GM19395 (cell line): ENCODE measurements around the gene CDH9.
"Not testable (repeated sequence)": the region's sequence is repeated elsewhere in the genome, so short reads cannot be mapped to it uniquely, and the experiment has no call there.

ENCODE experiments used
- ATAC-seq: cut with Tn5 transposase; IDR thresholded peaks from one replicate; pipeline ENCODE4 v1.9.1; 2021; ENCODE audit warnings: mild to moderate bottlenecking, moderate library complexity; ENCODE audit not compliant: unreplicated experiment

CDH9 gene

DNA sequence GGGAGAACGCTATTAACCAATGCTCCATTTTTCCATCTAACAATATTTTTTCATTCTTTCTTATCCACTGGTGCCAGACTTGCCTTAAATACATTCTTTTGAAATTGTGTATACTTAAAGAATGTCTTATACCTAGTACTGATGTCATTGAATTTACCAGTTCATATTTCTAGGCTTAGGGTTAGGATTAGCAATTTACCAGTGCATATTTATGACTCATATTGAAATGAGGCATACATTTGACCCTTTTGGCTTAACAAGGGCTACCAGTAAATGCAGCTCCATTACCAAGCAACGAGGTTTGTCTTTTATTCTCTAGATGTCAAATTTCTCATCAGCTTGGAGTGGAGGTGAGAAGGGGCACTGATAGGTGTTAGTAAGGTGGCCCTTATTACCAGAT lies 89.5 kb downstream of the CDH9 start:
- ATAC-seq = no peak

DNA sequence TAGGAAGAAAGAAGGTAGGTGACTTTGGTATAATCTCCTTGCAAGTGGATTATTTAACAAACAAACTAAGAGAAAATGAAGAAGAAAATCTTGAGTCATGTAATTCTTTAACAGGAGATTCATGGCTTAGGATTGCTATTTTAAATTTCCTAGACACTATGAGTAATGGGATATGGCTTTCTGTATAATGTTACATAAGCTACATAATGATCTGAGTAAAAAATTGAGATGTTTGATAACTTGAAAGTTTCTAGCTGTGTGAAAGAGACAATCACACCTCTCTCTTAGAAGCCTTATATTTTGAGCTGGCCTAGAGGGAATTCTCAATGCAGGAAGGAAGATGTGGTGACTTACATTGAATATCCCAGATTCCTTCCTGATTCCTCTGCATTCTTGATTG lies 92.5 kb downstream of the CDH9 start:
- ATAC-seq = no peak

DNA sequence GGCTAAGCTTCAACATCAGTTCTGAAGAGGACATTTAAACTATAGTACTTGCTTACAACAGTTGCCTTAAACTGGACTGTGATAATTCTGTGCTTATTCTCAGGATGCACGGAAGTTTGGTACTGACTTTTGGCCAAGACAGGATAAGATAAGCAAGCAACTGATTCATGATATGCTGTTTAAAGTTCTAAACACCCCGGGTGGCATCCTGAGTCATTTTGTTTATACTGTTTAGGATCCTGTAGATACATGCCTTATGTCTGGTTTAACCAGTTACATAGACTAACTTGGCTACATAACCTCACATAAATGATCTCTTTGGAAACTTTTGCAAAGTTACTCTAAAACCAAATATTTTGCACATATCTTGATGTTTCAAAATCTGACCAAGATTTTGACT lies 95.9 kb downstream of the CDH9 start:
- no peak for ATAC-seq

DNA sequence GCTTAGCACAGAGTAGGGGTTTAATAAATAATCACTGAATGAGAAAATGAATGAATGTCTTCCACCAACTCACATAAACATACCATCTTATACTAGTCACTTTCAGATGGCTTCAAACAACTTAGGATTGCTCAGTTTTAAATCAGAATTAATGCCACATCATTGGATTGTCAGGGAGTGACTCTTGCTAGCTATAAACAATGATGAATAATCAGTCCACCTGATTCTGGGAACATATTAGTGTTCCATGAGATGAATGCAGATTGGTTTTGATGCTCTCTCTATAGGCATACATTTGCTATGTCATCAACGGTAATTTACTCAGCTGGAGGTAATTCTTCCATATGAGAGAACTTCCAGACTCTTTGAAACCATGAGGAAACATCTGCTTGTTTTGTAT lies 97.4 kb downstream of the CDH9 start:
- ATAC-seq = no peak

DNA sequence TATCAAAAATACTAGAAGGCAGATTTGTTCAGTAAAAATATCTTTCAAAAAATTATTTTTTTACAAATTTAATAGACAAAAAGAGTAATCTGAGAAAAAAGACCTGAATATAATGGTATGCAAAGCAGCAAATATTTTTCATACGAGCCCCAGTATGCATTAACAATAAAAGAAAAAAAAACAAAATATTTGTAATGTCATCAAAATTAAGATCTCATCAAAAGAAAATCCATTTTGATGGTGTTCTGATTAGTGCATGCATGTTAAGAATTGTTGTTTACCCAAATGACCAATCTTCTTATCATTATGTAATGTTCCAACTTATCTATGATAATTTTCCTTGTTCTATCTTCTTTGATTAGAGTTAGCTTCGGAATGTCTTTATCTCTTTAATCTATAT lies 106.1 kb downstream of the CDH9 start:
- no peak for ATAC-seq

DNA sequence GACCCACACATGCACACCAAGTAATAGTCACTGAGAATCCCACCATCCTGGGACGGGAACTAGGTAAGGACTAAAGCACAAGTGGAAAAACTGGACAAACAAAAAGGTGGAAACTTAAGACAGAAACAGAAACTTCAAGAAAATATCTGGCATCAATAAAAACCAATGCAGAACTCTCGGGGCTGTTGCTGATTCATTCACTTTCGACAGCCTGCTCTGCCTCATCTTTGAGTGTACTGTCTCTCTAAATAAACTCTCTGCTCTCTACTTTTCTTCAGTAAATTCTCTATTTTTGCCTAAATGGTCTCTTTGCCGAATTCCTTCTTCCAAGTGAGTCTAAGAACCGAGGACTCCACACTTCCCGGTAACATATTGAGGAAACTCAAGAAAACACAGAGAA lies 116.9 kb downstream of the CDH9 start:
- ATAC-seq = no peak

DNA sequence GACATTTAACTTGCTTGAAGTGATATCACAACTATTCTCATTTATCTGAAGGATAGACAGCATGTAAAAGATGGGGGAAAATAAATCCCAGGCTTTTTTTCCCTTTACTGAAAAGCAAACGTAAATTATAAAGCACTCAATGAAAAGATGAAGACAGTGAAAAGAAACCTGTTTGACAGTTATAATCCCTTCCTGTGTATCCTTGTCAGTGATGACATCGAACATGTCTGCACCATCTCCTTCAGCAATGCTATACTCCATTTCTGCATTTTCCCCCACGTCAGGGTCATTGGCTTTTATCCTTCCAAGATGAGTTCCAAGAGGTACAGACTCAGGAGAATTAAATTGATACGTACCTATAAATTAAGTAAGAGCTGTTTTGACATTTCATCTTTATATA lies 134.9 kb downstream of the CDH9 start:
- ATAC-seq = no peak

DNA sequence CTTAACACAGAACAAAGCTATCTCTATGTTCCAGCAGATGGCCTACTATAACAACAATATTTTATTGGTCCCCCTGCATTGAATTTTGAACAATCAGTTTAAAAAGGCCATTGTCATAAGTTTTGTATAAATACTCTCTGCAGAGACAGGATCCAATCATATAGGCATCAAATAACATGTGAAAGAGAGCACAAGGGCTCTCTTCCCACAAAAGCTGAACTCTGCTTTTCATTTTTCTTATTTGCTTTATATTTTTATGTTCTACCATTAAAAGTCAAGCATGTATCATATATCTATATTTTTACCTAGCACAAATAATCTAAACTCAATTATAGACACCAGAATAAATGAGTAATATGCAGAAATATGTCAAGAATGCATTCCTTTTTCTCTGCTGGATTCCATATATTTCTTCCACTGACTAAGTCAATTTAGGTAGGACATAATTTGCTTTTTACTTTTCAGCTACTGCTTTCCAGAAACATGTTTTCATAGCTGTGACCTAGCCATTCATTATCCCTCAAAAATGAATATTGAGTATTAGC lies 143.6 kb downstream of the CDH9 start:
- ATAC-seq = no peak

DNA sequence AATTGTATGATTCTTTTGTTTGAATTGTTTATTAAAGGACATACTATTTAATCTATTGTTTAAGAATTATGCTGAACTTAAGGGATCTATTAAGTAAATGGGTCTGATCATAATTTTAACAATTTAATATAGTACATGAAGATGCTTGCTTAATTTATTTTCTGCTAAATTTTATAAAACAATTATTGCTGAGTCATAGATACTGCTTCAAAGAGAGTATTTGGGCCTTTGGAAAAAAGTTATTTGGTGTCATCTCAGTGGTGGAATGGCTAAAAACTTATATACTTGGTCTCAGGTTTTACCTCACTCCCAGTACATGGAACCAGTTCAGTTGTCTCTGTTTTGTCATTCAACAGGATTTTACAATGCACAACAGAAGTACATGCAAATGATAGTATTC lies 145.3 kb downstream of the CDH9 start:
- ATAC-seq = no peak

DNA sequence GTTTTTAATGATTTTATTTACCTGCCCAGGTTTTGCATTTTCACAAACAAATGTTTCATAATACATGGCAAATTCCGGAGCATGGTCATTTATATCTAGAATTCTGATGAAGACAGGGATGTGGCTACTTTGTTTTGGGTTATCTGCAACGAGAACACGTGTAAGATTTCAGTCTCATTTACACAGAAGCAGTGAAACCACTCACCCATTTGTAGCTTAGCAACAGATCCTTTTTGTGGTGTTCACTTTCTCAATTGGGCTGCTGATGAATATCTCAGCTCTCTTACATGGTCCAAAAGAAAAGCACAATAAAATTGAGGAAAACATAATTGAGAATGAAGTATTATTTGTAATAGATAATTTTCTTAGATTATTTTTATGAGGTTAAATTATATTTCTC lies 148.6 kb downstream of the CDH9 start:
- ATAC-seq = no peak

DNA sequence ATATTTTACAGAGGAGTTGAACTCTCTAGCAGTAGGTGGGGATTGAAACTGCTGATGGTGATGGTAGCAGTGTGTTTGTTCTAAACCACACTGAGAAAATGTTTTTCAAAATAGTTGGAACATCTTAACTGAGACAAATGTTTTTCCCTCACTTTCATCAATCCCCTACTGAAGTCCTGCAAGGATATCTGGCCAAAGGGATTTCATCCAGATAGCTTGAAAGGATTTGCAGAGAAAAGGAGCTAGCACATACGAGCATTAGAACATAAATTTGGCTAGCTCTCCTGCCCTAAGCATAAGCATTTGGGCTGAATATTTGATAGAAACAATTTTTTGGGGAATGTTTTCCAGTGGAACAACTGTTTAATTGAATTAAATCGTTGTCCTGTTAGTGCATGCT lies 153.9 kb downstream of the CDH9 start:
- no peak for ATAC-seq

DNA sequence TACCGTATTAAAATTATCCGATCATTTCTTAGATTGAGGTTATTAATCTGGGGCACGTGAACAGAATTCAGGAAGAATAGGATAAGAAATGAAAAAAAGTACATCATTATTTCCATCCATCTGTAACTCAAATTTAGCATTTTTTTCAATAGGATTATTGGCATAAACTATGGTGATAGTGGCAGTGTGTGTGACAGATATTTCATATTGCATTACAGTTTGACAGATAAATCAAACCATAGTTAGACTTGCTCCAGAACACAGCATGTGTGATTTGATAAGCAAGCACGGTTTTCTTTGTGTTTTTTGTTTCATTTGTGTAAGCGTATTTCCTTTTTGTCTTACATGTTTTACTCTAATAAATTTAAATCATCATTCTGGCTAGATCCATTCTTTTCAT lies 155.0 kb downstream of the CDH9 start:
- no peak for ATAC-seq

DNA sequence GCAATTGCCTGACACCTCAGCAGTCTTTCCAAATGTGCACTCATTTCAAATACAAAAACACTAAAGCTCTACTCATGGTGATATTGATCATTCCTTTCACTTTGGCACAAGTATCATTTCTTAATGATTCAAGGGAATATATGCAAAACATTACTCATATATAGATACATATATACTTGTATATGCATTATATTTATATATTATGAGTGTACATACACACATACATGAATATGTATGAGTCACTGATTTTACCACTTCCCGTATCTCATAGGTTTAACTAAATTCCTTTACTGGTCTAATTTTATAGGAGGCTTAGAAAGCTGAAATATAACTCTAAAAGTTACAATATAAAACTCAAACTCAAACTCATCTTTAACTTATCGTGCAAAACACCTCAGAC lies 156.5 kb downstream of the CDH9 start:
- no peak for ATAC-seq

DNA sequence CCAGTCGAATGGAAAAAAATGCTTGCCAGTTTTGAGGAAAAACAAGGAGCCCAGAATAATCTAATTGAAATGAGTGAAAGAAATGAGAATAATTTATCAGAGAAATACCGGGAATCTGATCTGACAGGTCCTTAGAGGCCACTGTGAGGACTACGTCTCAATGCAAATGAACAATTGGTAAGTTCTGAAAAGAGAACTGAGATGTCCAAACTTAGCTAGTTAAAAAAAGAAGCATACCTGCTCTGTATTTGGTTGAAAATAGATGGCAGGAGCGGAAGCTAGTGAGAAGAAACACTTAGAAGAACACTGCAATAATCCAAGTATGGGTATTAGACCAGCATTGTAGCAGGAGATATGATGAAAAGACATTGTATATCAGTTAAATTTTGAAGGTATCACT lies 161.2 kb downstream of the CDH9 start:
- no peak for ATAC-seq

DNA sequence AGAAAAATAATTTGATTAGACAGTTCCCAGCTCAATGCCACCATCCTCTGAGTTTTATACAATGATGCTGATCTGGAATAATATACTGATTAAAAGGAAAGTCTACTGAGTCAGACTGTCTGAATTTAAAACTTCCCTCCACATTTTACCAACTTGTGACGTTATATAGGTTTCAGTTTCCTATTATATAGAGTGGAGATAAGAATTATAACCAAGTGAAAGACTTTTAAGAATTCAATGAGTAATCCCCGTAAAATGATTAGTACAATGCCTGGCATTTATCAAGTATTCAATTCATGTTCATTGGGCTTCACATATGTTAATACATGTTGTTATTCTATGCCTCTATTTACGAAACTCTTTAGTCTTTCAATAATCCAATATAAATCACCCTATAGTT lies 166.0 kb downstream of the CDH9 start:
- ATAC-seq = no peak

DNA sequence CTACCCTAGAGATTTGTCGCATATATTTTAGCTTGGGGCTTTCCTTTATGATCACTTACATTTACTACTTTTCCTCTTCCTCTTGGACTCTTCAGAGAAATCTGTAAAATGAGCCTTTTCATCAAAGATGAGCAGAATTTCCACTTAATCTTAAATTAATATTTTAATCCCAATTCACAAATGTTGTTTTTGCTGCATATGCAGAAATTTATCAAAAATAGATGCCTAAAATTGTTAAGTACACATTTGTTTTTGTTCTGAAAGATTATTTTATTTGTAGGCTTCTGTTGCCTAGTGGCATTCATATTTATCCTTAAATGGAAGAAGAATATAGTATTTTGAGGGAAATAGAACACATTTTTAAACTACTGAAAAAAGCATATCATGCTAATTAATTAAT lies 168.6 kb downstream of the CDH9 start:
- no peak for ATAC-seq

DNA sequence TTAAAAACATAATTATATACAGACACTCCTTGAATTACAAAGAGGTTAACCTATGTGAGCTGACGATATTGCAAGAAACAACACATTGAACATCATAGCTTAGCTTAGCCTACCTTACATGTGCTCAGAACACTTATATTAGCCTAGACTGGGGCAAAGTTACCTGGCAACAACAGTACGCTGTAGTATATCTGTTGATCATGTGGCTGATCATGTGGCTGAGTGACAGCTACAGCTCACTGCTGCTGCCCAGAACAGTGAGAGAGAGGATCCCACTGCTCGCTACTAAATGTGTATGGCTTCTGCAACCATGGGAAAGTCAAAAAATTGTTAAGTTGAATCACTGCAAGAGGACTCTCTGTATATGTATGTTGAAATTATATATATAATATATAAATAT lies 169.9 kb downstream of the CDH9 start:
- no peak for ATAC-seq

DNA sequence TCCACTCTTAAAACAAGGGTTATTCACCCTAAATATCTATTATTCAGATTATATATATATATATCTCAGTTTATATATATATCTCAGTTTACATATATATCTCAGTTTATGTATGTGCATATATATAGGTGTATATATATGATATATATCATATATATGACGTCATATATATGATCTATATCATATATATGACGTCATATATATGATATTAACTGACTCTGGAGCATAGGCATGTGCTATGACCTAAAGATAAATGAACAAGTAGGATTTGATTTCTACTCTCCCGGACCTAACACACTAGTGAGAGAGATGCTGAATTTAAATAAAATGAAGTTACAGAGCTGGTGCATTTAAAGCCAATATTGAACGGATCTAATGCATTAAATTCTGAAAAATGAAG lies 174.3 kb downstream of the CDH9 start:
- ATAC-seq = no peak

DNA sequence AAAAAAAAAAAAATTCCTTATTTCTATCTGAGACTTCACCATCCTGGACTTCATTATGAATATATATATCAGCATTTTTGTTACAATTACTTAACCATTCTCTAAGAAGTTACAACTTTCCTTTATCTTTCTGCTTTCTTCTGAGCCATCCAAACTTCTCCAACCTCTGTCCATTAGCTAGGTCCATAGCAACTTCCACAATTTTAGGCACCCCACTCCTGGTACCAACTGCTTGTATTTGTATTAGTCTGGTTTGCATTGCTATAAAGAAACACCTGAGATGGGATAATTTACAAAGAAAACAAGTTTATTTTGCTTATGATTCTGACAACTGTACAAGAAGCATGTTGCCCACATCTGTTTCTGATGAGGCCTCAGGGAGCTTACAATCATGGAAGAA lies 182.1 kb downstream of the CDH9 start:
- ATAC-seq = no peak

DNA sequence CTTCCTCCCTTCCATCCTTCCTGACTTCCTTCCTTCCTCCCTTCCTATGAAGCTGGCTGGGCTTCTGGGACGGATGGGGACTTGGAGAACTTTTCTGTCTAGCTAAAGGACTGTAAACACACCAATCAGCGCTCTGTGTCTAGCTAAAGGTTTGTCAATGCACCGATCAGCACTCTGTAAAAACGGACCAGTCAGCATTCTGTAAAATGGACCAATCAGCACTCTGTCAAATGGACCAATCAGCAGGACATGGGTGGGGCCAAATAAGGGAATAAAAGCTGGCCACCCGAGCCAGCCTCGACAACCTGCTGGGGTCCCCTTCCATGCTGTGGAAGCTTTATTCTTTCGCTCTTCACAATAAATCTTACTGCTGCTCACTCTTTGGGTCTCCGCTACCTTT lies 185.9 kb downstream of the CDH9 start:
- ATAC-seq = not testable (repeated sequence)

DNA sequence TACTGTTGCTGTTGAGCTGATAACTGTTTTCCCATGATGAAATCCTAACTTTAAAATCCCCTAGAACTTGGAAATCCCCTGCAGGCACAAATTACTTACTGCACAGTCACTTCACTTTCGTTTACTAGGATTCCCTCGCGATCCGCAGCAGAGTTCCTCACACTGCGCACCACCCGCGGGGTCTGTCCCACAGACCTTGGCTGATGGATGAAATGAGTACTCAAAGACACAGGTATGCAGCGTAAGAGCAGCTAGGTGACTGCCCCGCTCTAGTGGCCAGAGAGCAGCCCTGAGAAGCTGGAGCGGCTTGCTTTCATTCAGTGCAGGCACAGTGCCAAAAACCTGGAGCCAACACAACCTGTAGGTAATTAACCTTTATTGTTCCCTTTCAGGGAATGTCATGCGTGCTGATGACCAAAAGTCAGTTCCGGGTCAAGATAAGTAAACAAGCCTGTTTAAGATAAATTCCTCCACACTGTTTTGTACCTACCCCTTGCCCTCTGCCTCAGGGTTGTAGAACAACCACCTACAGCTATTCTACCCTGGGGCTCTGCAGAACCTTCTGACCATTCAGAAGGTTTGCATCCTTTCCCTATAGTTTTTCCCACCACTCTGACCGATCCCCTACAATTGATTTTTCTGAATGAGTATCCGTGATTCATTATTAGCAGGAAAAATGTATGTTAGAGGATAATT lies 191.2 kb downstream of the CDH9 start:
- ATAC-seq = no peak

DNA sequence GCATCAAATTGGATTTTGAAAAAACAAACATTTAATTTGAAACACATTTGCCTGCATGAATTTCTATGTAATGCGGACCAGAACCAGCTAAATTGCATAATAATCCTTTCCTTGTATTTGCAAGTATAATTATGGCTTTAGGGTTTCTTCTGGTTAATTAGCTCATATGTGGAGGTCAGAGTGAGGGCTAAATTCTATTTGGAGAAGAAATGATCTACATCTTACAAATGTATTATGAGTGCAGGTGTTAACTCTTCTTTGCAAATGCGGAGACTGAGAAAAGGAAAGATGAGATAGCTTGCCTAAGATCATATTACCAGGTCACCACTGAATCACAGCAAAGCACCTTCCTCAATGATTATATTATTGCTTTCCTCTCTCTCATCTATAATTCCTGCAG lies 194.7 kb downstream of the CDH9 start:
- no peak for ATAC-seq

DNA sequence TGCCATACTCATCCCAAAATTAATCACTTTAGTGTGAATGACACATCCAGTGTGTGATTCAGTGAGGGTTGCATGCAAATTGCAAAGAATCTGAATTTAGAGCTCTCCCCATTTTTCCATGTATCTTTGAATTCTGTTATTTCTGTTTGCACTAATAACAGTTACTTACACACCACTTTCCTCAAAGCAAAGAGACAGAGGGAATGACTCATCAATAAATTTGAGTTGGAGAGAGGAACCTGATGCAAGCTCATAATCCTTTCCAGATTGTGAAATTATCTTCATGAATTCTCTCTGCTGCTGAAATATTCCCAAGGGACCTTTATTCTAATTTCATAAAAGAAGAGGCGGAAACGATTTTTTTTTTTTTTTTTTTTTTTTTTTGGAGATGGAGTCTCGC lies 204.8 kb downstream of the CDH9 start:
- ATAC-seq = no peak
